IPS-11a (cell line): ENCODE measurements around the gene STAC3.

ENCODE experiments used
- H3K4me3 ChIP-seq: one replicate; pipeline ENCODE4 v1.5.1; 2013; ENCODE audit warnings: low read depth, low read length, control low read depth

The STAC3 gene

GRCh38 chr12:57255916-57256315 is 4.9 kb upstream of the STAC3 start:
- H3K4me3 ChIP-seq, result no peak overlapping the region

GRCh38 chr12:57254506-57255280 is 3.7 kb upstream of the STAC3 start:
- H3K4me3 ChIP-seq, result no peak overlapping the region

GRCh38 chr12:57250541-57250940 is 446 bp downstream of the STAC3 start:
- H3K4me3 ChIP-seq, result no peak overlapping the region

GRCh38 chr12:57248934-57249742 is 1.8 kb downstream of the STAC3 start:
- no peak overlapping the region for H3K4me3 ChIP-seq

- H3K4me3 ChIP-seq, result no peak overlapping the region
These were observed 3.9 kb downstream of the STAC3 start for GRCh38 chr12:57247041-57247440.

GRCh38 chr12:57244312-57244696 is 6.7 kb downstream of the STAC3 start:
- H3K4me3 ChIP-seq, result no peak overlapping the region

- H3K4me3 ChIP-seq, result peak overlapping the region; percentile 37
These were observed 7.3 kb downstream of the STAC3 start for GRCh38 chr12:57243521-57244311.

GRCh38 chr12:57242691-57243454 is 8.1 kb downstream of the STAC3 start:
- peak overlapping the region; percentile 37 for H3K4me3 ChIP-seq

- H3K4me3 ChIP-seq, result peak overlapping the region; percentile 27
These were observed 8.7 kb downstream of the STAC3 start for GRCh38 chr12:57242329-57242690.

GRCh38 chr12:57241402-57242310 is 9.3 kb downstream of the STAC3 start:
- H3K4me3 ChIP-seq, result peak overlapping the region; percentile 8

GRCh38 chr12:57240926-57241401 is 10.0 kb downstream of the STAC3 start:
- no peak overlapping the region for H3K4me3 ChIP-seq

- H3K4me3 ChIP-seq, result peak overlapping the region; percentile 54
These were observed 10.7 kb downstream of the STAC3 start for GRCh38 chr12:57240066-57240921.

GRCh38 chr12:57239587-57240065 is 11.4 kb downstream of the STAC3 start:
- peak overlapping the region; percentile 54 for H3K4me3 ChIP-seq

GRCh38 chr12:57238854-57239554 is 12.0 kb downstream of the STAC3 start:
- H3K4me3 ChIP-seq, result peak overlapping the region; percentile 54

GRCh38 chr12:57237932-57238853 is 12.8 kb downstream of the STAC3 start:
- H3K4me3 ChIP-seq, result peak overlapping the region; percentile 50

GRCh38 chr12:57237596-57237931 is 13.4 kb downstream of the STAC3 start:
- H3K4me3 ChIP-seq, result no peak overlapping the region
